Measurements from ENCODE around the gene SMYD3. TPM values are rescaled to one million over a fixed set of nuclear protein-coding genes. Genes with fewer than 3 reads are reported as not detected.

Gene SMYD3
- total and polyA plus RNA-seq, 10 donors = 12.5 to 33.1 (median 21.0) TPM

DNA sequence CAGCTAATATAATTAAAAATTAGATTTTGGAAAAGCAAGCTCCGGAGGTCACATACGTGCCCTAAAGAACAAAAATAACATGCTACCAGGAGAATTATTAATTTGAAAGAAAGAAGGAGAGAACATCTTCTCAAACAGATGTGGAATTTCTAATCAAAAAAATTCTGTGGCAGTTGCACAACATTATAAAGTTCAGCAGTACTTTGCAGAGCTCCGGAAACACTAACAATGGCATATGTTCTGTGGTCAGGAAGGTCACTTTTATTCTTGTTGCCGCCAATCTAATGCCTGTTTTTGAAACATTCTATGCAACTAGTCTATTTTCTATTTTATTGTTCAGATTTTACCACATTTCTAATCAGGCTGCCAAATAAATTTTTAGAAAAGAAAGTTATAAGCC, 186.8 kb downstream of the SMYD3 start:
- TF ChIP-seq, protein P1, sequence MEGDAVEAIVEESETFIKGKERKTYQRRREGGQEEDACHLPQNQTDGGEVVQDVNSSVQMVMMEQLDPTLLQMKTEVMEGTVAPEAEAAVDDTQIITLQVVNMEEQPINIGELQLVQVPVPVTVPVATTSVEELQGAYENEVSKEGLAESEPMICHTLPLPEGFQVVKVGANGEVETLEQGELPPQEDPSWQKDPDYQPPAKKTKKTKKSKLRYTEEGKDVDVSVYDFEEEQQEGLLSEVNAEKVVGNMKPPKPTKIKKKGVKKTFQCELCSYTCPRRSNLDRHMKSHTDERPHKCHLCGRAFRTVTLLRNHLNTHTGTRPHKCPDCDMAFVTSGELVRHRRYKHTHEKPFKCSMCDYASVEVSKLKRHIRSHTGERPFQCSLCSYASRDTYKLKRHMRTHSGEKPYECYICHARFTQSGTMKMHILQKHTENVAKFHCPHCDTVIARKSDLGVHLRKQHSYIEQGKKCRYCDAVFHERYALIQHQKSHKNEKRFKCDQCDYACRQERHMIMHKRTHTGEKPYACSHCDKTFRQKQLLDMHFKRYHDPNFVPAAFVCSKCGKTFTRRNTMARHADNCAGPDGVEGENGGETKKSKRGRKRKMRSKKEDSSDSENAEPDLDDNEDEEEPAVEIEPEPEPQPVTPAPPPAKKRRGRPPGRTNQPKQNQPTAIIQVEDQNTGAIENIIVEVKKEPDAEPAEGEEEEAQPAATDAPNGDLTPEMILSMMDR (IDR thresholded peaks at IDR 0.05 in 8 of 11, conservative IDR thresholded peaks at IDR 0.05 in 3 of 11) = no peak
- no peak for TF ChIP-seq POLR2AphosphoS5 (IDR thresholded peaks at IDR 0.05)
- TF ChIP-seq POLR2A (IDR thresholded peaks at IDR 0.05) = no peak
- Histone ChIP-seq H3K9me3 (no peaks in the 10 kb centered on the region), H3K36me3 (peaks cover 0 to 7% (median 0%) of the 10 kb centered on the region in 6 donors), H3K27me3 (replicated peaks in 1 of 7) (no peaks in the 10 kb centered on the region), H3K4me3 (no peak overlapping the region), H3K4me1 (peaks cover 0 to 9% (median 4%) of the 10 kb centered on the region in 6 donors), H3K27ac (no peak overlapping the region)
- WGBS, 5 donors = 28 to 46% (median 35%) methylated on average over 4 of the region's 4 CpGs
- no peak for DNase-seq
- intact Hi-C loops (cut with DNase I; ENCODE audit: low total_unique reads) = no loop called here

DNA sequence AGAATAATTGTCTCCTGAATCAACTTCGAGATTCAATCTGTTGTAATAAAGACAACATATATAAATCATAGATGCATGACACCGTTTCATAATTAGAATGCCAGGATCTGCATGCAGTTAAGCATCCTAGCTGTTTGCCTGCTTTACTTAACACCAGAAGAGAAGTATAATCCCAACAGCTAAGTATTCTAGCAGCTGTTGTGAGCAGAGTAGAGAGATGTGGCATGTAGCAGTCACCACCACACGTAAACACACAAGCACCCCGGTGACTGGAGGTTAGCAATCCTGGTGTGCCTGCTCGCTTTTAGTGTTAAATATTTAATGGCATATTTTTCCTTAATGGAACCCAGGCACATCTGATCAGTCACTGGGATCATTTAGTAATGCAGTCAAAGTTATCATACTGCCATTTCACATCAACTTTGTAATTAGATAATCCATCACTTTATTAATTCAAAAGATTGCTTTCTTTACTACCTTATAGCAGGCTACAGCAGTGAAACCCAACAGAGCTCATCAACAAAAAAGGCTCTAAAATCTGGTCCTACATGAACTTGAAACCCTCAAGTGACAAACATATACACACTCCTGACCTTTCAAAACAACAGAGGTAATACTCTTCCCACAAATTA, 187.9 kb downstream of the SMYD3 start:
- intact Hi-C loops (cut with DNase I; ENCODE audit: low total_unique reads) = no loop called here
- H3K36me3 ChIP-seq = peaks cover 0 to 7% (median 0%) of the 10 kb centered on the region in 6 donors
- no peak overlapping the region for H3K27ac ChIP-seq
- no peaks in the 10 kb centered on the region for H3K9me3 ChIP-seq
- WGBS, 5 donors = 84 to 92% (median 89%) methylated on average over 5 of the region's 5 CpGs
- DNase-seq = no peak
- peaks cover 0 to 9% (median 4%) of the 10 kb centered on the region in 6 donors for H3K4me1 ChIP-seq
- TF ChIP-seq POLR2A (IDR thresholded peaks at IDR 0.05) (no peak), POLR2AphosphoS5 (IDR thresholded peaks at IDR 0.05) (no peak)
- TF ChIP-seq, protein P1 (IDR thresholded peaks at IDR 0.05 in 8 of 11, conservative IDR thresholded peaks at IDR 0.05 in 3 of 11) = no peak
- H3K27me3 ChIP-seq (replicated peaks in 1 of 7) = no peaks in the 10 kb centered on the region
- H3K4me3 ChIP-seq = no peak overlapping the region

DNA sequence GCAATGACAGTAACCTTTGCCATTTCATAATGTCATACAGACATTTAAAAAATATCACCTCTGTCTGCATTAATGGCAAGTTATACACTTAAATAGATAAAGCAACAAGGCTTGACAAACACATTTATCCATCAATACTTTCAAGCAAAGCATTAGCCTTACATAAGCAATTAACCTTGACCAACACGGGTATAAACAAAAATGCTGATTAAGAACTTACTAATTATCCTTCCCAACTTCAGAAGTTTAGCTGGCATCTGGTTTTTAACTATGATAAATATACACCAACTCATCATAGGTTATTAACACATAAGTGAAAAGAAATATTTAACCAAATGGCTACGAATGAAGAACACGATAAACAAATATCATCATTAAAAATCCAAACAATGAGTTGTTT, 188.5 kb downstream of the SMYD3 start:
- Histone ChIP-seq H3K4me1 (peaks cover 0 to 9% (median 4%) of the 10 kb centered on the region in 6 donors), H3K27me3 (replicated peaks in 1 of 7) (no peaks in the 10 kb centered on the region), H3K27ac (no peak overlapping the region), H3K36me3 (peaks cover 0 to 7% (median 0%) of the 10 kb centered on the region in 6 donors), H3K9me3 (no peaks in the 10 kb centered on the region), H3K4me3 (no peak overlapping the region)
- 87 to 92% (median 91%) methylated on average over 3 of the region's 3 CpGs for WGBS, 5 donors
- intact Hi-C loops (cut with DNase I; ENCODE audit: low total_unique reads) = no loop called here
- no peak for DNase-seq
- TF ChIP-seq, protein P1 (IDR thresholded peaks at IDR 0.05 in 8 of 11, conservative IDR thresholded peaks at IDR 0.05 in 3 of 11) = no peak
- no peak for TF ChIP-seq POLR2AphosphoS5 (IDR thresholded peaks at IDR 0.05)
- TF ChIP-seq POLR2A (IDR thresholded peaks at IDR 0.05) = no peak

DNA sequence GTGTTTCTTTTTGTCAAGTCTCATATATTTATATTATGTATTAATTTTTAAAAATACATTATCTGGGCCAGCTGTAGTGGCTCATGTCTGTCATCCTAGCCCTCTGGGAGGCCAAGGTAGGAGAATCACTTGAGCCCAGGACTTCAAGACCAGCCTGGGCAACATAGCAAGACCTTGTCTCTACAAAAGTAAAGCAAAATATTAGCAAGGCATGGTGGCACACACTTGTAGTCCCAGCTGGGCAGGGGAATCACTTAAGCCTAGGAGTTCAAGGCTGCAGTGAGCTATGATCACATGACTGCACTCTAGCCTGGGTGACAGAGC, 189.1 kb downstream of the SMYD3 start:
- DNase-seq = no peak
- intact Hi-C loops (cut with DNase I; ENCODE audit: low total_unique reads) = no loop called here

More for the DNA sequence above, 189.1 kb downstream of the SMYD3 start:
- Histone ChIP-seq H3K9me3 (no peaks in the 10 kb centered on the region), H3K4me1 (peaks cover 0 to 9% (median 4%) of the 10 kb centered on the region in 6 donors), H3K27ac (no peak overlapping the region), H3K4me3 (no peak overlapping the region), H3K27me3 (replicated peaks in 1 of 7) (no peaks in the 10 kb centered on the region), H3K36me3 (peaks cover 0 to 5% (median 0%) of the 10 kb centered on the region in 6 donors)
- TF ChIP-seq POLR2A (IDR thresholded peaks at IDR 0.05) = no peak
- no peak for TF ChIP-seq POLR2AphosphoS5 (IDR thresholded peaks at IDR 0.05)
- TF ChIP-seq, protein P1 (IDR thresholded peaks at IDR 0.05 in 8 of 11, conservative IDR thresholded peaks at IDR 0.05 in 3 of 11) = no peak

Measured in spleen (tissue), 11 donors.